Measurements from ENCODE around the gene SLC6A6.

SLC6A6 gene

DNA sequence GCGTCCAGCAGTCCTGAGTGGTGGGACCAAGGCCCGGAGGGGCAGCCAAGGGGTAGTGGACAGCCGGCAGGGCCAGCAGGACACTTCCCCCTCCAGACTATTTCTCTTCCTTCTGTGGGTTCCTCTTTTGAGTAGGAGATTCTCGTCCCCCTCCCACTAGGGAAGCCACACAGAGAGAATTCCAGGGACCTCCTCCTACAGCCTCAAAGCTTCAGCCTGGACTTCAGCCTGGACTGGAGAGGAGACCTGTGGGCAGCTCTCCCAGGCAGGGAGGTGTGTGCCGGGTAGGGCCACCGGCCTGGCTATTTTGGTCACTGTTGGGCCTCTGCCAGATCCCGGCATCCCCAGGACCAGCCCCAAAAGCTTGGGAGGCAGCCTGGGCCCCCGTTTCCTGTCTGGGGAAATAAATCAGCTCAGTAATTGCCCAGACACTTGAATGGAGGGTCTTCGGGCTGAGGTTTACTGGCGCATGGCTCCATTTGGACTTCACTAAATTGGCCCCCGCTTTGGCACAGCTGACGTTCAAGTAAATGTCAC, 1.3 kb downstream of the SLC6A6 start:
- peak overlapping the region; percentile 86 for H3K4me3 ChIP-seq (ENCODE audit: control insufficient read depth, low read depth, low read length)
- TF ChIP-seq, protein P1, sequence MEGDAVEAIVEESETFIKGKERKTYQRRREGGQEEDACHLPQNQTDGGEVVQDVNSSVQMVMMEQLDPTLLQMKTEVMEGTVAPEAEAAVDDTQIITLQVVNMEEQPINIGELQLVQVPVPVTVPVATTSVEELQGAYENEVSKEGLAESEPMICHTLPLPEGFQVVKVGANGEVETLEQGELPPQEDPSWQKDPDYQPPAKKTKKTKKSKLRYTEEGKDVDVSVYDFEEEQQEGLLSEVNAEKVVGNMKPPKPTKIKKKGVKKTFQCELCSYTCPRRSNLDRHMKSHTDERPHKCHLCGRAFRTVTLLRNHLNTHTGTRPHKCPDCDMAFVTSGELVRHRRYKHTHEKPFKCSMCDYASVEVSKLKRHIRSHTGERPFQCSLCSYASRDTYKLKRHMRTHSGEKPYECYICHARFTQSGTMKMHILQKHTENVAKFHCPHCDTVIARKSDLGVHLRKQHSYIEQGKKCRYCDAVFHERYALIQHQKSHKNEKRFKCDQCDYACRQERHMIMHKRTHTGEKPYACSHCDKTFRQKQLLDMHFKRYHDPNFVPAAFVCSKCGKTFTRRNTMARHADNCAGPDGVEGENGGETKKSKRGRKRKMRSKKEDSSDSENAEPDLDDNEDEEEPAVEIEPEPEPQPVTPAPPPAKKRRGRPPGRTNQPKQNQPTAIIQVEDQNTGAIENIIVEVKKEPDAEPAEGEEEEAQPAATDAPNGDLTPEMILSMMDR (conservative IDR thresholded peaks at IDR 0.05; ENCODE audit: control insufficient read depth, insufficient read depth, low read depth, low read length), result no peak
- DNase-seq (ENCODE audit: low read depth), result no peak

DNA sequence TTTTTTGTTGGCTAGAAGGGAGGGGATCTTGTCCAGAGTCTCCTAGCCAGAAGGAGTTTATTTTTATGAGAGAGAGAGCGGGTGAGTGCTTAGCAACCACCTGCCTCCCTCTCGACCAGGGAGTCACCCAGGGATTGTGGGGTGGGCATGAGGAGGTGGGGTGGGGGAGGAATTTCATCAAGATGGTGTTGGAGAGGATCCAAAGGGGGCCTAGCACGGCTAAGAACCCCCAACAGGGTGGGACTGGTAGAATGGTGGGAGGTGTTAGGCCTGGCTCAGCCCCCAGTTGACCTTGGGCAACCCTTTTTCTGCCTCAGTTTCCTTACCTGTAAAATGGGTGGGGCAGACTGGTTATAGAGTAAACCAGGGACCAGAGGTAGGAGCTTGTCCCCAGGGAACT, 1.8 kb downstream of the SLC6A6 start:
- TF ChIP-seq, protein P1 (conservative IDR thresholded peaks at IDR 0.05; ENCODE audit: control insufficient read depth, insufficient read depth, low read depth, low read length), result no peak
- H3K4me3 ChIP-seq (ENCODE audit: control insufficient read depth, low read depth, low read length), result peak overlapping the region; percentile 86
- DNase-seq (ENCODE audit: low read depth), result no peak

DNA sequence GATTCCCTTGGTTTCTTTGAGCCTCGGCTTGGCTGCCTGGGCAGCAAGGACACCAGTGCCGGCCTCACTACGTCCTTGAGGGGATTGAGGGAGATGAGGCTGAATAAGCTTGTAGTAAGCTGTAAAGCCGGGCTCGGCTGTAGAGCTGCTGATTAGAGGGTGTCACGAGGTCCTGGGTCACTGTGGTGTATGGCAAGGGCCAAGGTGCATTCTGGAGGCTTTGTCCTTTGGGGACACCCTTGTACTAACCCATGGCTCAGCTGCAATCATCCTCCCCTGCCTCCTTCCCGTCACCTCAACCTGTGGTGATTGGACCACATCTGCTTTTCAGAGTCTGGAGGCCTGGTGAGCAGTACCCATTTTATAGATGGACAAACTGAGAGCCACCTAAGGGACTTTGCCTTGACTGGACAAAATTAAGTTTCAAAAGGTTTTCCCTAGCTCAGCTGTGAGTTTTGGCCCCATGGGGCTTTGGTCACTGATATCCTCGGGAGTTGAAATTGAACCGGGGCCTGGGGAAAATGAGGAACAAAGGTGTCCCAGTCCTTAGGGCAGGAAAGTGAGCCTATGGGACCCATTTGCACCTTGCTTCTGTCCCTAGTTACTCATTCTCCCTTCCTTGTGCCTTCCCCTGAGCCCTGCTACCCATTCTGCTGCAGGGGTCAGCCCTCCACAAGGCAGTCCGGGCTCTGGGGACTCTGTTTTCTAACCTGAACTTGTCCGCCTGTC, 2.4 kb downstream of the SLC6A6 start:
- H3K4me3 ChIP-seq (ENCODE audit: control insufficient read depth, low read depth, low read length), result no peak overlapping the region
- DNase-seq (ENCODE audit: low read depth), result no peak
- TF ChIP-seq, protein P1 (conservative IDR thresholded peaks at IDR 0.05; ENCODE audit: control insufficient read depth, insufficient read depth, low read depth, low read length), result no peak

DNA sequence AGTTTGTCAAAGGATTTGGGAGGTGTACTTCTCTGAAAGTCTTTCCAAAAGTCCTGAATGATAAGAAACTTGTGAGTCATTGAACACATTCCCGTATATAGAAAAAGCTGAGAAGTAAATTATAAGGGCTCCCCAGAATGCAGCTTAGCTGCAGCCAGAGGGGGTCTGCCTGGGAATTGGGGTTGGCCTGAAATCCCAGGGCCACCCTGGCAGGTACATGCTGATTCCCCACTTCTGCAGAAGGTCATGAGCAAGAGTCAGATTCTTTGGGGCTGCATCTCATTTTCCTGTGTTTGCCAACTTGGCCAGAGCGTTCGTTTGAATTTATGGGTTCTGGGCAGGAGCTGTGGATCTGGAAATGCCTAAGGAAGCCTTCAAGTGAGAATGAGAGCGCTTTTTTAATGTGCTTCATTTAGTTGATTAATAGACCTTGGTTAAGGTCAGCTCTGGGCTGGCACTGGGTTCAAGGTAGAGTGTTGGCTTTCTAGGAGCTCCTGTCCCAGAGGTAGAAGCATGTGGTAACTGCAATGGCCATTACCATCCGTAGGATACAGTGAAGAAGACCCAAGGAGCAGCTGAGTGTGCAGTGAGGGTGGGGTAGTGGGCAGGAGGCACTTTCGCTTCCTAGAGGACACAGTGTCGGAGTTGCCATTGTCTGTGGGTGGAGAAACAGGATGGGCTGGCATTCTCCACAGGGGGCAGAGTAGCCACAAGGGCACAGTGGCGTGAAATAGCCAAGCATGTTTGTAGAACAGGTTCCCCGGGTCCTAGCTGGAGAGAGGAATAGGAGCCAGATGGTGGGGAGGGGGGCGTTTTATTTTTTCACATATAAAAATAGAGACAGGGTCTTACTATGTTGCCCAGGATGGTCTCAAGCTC, 3.2 kb downstream of the SLC6A6 start:
- no peak for DNase-seq (ENCODE audit: low read depth)
- no peak overlapping the region for H3K4me3 ChIP-seq (ENCODE audit: control insufficient read depth, low read depth, low read length)
- TF ChIP-seq, protein P1 (conservative IDR thresholded peaks at IDR 0.05; ENCODE audit: control insufficient read depth, insufficient read depth, low read depth, low read length), result no peak

DNA sequence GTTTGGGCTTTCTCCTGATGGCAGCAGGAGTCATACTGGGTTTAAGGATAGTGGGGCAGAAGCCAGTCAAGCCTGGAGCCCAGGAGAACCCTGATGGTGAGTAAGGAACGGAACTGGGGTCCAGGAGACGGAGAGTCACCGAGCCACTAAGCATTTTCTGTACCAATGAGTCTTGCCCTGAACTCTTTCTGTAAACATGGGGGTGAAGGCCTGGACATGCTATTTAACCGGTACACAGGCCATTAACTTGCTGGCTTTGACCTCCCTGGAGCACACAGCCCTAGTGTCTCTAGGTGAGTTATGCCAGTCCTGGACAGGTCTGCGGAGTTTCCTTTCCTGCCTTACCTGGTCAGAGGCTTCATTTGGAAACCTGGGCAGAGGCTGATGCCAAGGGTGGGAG, 3.9 kb downstream of the SLC6A6 start:
- TF ChIP-seq, protein P1 (conservative IDR thresholded peaks at IDR 0.05; ENCODE audit: control insufficient read depth, insufficient read depth, low read depth, low read length), result no peak
- H3K4me3 ChIP-seq (ENCODE audit: control insufficient read depth, low read depth, low read length), result no peak overlapping the region
- no peak for DNase-seq (ENCODE audit: low read depth)

DNA sequence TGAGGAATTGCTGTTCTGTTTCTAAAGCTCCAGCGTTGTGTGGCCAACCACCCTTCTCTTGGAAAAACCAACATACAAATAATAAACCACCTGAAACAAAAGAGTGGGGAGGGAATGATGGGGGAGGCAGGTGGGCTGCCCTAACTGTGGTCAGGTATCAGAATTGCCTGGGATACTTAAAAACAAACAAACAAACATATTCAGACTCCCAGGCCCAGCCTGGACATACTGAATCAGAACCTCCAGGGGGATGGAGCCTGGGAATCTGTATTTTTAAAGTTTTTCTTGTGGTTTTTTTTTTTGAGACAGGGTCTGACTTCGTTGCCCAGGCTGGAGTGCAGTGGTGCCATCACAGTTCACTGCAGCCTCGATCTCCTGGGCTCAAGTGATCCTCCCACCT, 4.4 kb downstream of the SLC6A6 start:
- no peak for DNase-seq (ENCODE audit: low read depth)
- no peak overlapping the region for H3K4me3 ChIP-seq (ENCODE audit: control insufficient read depth, low read depth, low read length)
- TF ChIP-seq, protein P1 (conservative IDR thresholded peaks at IDR 0.05; ENCODE audit: control insufficient read depth, insufficient read depth, low read depth, low read length), result no peak

Measured in fibroblast of mammary gland (primary cell).